ENCODE results near the gene ARHGDIG. TPM values are rescaled to one million over a fixed set of nuclear protein-coding genes. Genes with fewer than 3 reads are reported as not detected.

The ARHGDIG gene
- total RNA-seq, 1 donor from 2014 or later = 1.3 TPM

Other genes starting within 250 kb of the ARHGDIG start
- gene POLR3K, start 227.0 kb upstream of the ARHGDIG start, total RNA-seq = 12.0 TPM
- 11.6 TPM for gene SNRNP25, start 226.8 kb upstream of the ARHGDIG start, total RNA-seq
- 48.4 TPM for gene RHBDF1, start 208.0 kb upstream of the ARHGDIG start, total RNA-seq
- gene MPG, start 202.4 kb upstream of the ARHGDIG start, total RNA-seq = 42.5 TPM
- 30.6 TPM for gene NPRL3, start 141.9 kb upstream of the ARHGDIG start, total RNA-seq
- gene HBZ, start 127.9 kb upstream of the ARHGDIG start, total RNA-seq = not detected
- gene HBM, start 114.6 kb upstream of the ARHGDIG start, total RNA-seq = not detected
- 248 TPM for gene HBA2, start 107.7 kb upstream of the ARHGDIG start, total RNA-seq
- gene HBA1, start 103.9 kb upstream of the ARHGDIG start, total RNA-seq = 241 TPM
- not detected for gene HBQ1, start 100.1 kb upstream of the ARHGDIG start, total RNA-seq
- 78.8 TPM for gene LUC7L, start 51.1 kb upstream of the ARHGDIG start, total RNA-seq
- 56.0 TPM for gene FAM234A, start 45.8 kb upstream of the ARHGDIG start, total RNA-seq
- gene RGS11, start 4.6 kb upstream of the ARHGDIG start, total RNA-seq = 7.8 TPM
- 0.96 TPM for gene PDIA2, start 2.6 kb downstream of the ARHGDIG start, total RNA-seq
- 28.9 TPM for gene AXIN1, start 72.1 kb downstream of the ARHGDIG start, total RNA-seq
- gene MRPL28, start 89.9 kb downstream of the ARHGDIG start, total RNA-seq = 39.0 TPM
- gene PGAP6, start 101.4 kb downstream of the ARHGDIG start, total RNA-seq = 65.2 TPM
- gene NME4, start 116.6 kb downstream of the ARHGDIG start, total RNA-seq = 45.6 TPM
- gene DECR2, start 121.3 kb downstream of the ARHGDIG start, total RNA-seq = 14.2 TPM
- 44.1 TPM for gene RAB11FIP3, start 145.1 kb downstream of the ARHGDIG start, total RNA-seq
- 45.2 TPM for gene CAPN15, start 247.1 kb downstream of the ARHGDIG start, total RNA-seq